Peyer's patch (tissue), 4 donors: ENCODE data around the gene TMEM37.

Experiments
- POLR2A ChIP-seq, 2 donors: fragments of 450-650 bp; IDR thresholded peaks; one replicate each; pipeline ENCODE4 v1.5.1; 2017; ENCODE audit warnings: antibody characterized with exemption in 2 of 2, mild to moderate bottlenecking in 2 of 2, moderate library complexity in 2 of 2
- TF ChIP-seq, protein P1 (sequence below), 6 experiments: fragments of 450-650 bp in 4 of 6; fragments of 200-600 bp in 2 of 6; sonication (generic) in 1 of 6; IDR thresholded peaks; one replicate each; pipeline ENCODE4 v1.5.1; 2017 to 2019; ENCODE audit warnings: antibody characterized with exemption in 6 of 6, mild to moderate bottlenecking in 3 of 6, moderate library complexity in 1 of 6

DNA sequence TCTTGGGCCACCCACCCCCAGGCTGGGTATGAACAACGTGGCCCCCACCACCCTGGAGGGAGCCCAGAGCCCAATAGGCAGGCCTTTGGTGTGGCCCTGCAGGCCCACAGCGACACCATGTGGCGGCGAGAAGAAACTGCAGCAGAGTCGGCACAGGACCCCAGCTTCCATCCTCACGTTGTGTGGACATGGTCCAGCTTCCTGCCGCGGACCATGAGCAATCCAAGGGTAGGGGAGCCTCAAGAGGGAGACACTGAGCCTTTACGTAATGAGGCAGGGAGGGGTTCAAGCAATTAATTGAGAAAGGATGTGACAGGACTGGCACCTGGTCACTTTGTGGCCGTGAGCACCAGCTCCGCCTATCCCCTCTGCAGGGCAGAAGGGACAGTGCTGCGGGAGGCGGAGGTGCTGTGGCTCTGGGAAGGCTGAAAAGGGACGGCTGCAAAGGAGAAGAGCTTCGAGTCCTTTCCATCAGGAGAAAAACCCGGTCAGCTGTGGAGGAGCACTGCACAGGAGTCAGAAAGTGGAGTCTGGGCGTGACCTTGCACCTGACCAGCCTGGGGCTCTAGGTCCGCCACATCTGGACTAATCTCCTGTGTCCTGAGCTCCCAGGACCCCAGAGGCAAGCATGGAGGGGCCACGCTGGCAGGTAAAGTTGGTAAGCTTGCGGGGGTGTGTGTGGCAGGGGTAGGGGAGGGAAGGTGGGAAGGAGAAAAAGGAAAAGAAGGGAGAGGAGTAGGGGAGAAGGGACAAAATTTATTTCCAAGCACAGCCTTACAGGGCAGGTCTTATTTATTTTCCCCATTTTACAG lies 44.9 kb downstream of the TMEM37 start:
- TF ChIP-seq, protein P1, sequence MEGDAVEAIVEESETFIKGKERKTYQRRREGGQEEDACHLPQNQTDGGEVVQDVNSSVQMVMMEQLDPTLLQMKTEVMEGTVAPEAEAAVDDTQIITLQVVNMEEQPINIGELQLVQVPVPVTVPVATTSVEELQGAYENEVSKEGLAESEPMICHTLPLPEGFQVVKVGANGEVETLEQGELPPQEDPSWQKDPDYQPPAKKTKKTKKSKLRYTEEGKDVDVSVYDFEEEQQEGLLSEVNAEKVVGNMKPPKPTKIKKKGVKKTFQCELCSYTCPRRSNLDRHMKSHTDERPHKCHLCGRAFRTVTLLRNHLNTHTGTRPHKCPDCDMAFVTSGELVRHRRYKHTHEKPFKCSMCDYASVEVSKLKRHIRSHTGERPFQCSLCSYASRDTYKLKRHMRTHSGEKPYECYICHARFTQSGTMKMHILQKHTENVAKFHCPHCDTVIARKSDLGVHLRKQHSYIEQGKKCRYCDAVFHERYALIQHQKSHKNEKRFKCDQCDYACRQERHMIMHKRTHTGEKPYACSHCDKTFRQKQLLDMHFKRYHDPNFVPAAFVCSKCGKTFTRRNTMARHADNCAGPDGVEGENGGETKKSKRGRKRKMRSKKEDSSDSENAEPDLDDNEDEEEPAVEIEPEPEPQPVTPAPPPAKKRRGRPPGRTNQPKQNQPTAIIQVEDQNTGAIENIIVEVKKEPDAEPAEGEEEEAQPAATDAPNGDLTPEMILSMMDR (IDR thresholded peaks at IDR 0.05), result peak; percentile 36 to 90 (median 88)
- no peak for TF ChIP-seq POLR2A (IDR thresholded peaks at IDR 0.05)
